Stimulated activated CD8-positive, alpha-beta memory T cell treated with anti-CD3 and anti-CD28 coated beads, Interleukin-15, amount 100 ng/mL, for 4 hours (primary cell): ENCODE results near the gene NCSTN.
"Not testable (repeated sequence)": the region's sequence is repeated elsewhere in the genome, so short reads cannot be mapped to it uniquely, and the experiment has no call there.

Experiments
- DNase-seq, 2 donors: peaks; one replicate each; pipeline ENCODE4 v3.0.0-alpha.2; 2020; ENCODE audit warnings: low read depth in 2 of 2

The NCSTN gene

GRCh38 chr1:160371756-160372155 lies 28.6 kb downstream of the NCSTN start:
- DNase-seq: no peak

- DNase-seq: no peak
Measured at GRCh38 chr1:160373696-160374095, 30.5 kb downstream of the NCSTN start.

- DNase-seq: no peak
Measured at GRCh38 chr1:160374306-160375110, 31.3 kb downstream of the NCSTN start.

- no peak for DNase-seq
Measured at GRCh38 chr1:160375788-160376524, 32.8 kb downstream of the NCSTN start.

- no peak for DNase-seq
Measured at GRCh38 chr1:160376525-160377131, 33.4 kb downstream of the NCSTN start.

- DNase-seq: no peak
Measured at GRCh38 chr1:160377585-160378206, 34.5 kb downstream of the NCSTN start.

GRCh38 chr1:160384812-160385211 lies 41.6 kb downstream of the NCSTN start:
- not testable (repeated sequence) for DNase-seq

- DNase-seq: not testable (repeated sequence)
Measured at GRCh38 chr1:160388406-160388805, 45.2 kb downstream of the NCSTN start.

GRCh38 chr1:160394673-160395072 lies 51.5 kb downstream of the NCSTN start:
- no peak for DNase-seq

GRCh38 chr1:160397651-160398050 lies 54.5 kb downstream of the NCSTN start:
- no peak for DNase-seq

GRCh38 chr1:160398823-160399222 lies 55.6 kb downstream of the NCSTN start:
- DNase-seq: no peak

GRCh38 chr1:160399544-160400222 lies 56.5 kb downstream of the NCSTN start:
- no peak for DNase-seq

GRCh38 chr1:160400223-160400645 lies 57.1 kb downstream of the NCSTN start, which contains the start of gene VANGL2:
VANGL2 (plus strand) TSS chr1:160400564; CDS start chr1:160415838, 15,274 bp downstream.
- no peak for DNase-seq

- DNase-seq: no peak
Measured at GRCh38 chr1:160400646-160401486, 57.7 kb downstream of the NCSTN start.

GRCh38 chr1:160401487-160401805 lies 58.3 kb downstream of the NCSTN start:
- DNase-seq: no peak

GRCh38 chr1:160402001-160402795 lies 59.0 kb downstream of the NCSTN start:
- no peak for DNase-seq

GRCh38 chr1:160403244-160403643 lies 60.1 kb downstream of the NCSTN start:
- no peak for DNase-seq

- DNase-seq: no peak
Measured at GRCh38 chr1:160404094-160404493, 60.9 kb downstream of the NCSTN start.

- DNase-seq: no peak
Measured at GRCh38 chr1:160405331-160405877, 62.2 kb downstream of the NCSTN start.
